Nephron (organoid): ENCODE data around the gene DCAF17.

ENCODE experiments used
- H3K27ac Mint-ChIP-seq, 3 experiments: 2 replicates each; pipeline ENCODE4 v1.8.0; 2020; ENCODE audit warnings: mixed read lengths in 3 of 3, mild to moderate bottlenecking in 2 of 3, moderate library complexity in 1 of 3
- H3K27me3 Mint-ChIP-seq: 2 replicates; pipeline ENCODE4 v1.8.0; 2021; ENCODE audit warnings: low read depth, mild to moderate bottlenecking, moderate library complexity, mixed read lengths
- H3K36me3 Mint-ChIP-seq: 2 replicates; pipeline ENCODE4 v1.8.0; 2020; ENCODE audit warnings: low read depth, mixed read lengths
- H3K4me1 Mint-ChIP-seq: 2 replicates; pipeline ENCODE4 v1.8.0; 2020; ENCODE audit warnings: mixed read lengths
- H3K4me3 Mint-ChIP-seq, 3 experiments: 2 replicates each; pipeline ENCODE4 v1.8.0; 2020; ENCODE audit warnings: mild to moderate bottlenecking in 3 of 3, mixed read lengths in 3 of 3, moderate library complexity in 2 of 3
- H3K9me3 Mint-ChIP-seq: 2 replicates; pipeline ENCODE4 v1.8.0; 2020; ENCODE audit warnings: mixed read lengths
- TF ChIP-seq, protein P1 (sequence below), 3 experiments: fragments of 200-600 bp; sonication (generic); IDR thresholded peaks; one replicate each; pipeline ENCODE4 v1.5.0; 2021; ENCODE audit warnings: antibody characterized with exemption in 3 of 3; ENCODE audit not compliant: unreplicated experiment in 3 of 3

DCAF17 gene

GRCh38 chr2:171407030-171407675 lies 26.9 kb upstream of the DCAF17 start:
- no peak overlapping the region for H3K27ac Mint-ChIP-seq
- H3K4me3 Mint-ChIP-seq, result no peak overlapping the region
- TF ChIP-seq, protein P1, sequence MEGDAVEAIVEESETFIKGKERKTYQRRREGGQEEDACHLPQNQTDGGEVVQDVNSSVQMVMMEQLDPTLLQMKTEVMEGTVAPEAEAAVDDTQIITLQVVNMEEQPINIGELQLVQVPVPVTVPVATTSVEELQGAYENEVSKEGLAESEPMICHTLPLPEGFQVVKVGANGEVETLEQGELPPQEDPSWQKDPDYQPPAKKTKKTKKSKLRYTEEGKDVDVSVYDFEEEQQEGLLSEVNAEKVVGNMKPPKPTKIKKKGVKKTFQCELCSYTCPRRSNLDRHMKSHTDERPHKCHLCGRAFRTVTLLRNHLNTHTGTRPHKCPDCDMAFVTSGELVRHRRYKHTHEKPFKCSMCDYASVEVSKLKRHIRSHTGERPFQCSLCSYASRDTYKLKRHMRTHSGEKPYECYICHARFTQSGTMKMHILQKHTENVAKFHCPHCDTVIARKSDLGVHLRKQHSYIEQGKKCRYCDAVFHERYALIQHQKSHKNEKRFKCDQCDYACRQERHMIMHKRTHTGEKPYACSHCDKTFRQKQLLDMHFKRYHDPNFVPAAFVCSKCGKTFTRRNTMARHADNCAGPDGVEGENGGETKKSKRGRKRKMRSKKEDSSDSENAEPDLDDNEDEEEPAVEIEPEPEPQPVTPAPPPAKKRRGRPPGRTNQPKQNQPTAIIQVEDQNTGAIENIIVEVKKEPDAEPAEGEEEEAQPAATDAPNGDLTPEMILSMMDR (IDR thresholded peaks at IDR 0.05; ENCODE audit: unreplicated experiment in 3 of 3), result no peak
- peaks cover 4% of the 10 kb centered on the region for H3K36me3 Mint-ChIP-seq
- H3K9me3 Mint-ChIP-seq, result peaks cover 1% of the 10 kb centered on the region
- no peaks in the 10 kb centered on the region for H3K27me3 Mint-ChIP-seq
- peaks cover 9% of the 10 kb centered on the region for H3K4me1 Mint-ChIP-seq

DNA sequence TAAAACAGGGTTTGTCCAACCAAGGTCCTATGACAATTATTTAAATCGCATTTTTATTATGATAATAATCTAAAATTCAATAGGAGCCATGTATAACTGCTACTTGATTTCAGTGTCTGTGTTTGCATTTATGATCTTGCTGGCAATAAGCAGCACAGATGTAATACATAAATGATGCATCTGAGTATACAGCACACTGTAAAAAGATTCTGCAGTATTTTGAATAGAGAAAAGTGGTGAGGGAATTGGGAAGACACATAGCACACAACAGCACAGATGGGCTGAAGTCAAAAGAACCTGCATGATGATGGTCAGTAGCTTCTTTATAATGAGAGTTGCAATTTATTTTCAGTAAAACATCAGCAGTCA lies 26.4 kb upstream of the DCAF17 start:
- Mint-ChIP-seq H3K9me3 (no peaks in the 10 kb centered on the region), H3K27ac (no peak overlapping the region), H3K4me1 (peaks cover 9% of the 10 kb centered on the region), H3K36me3 (peaks cover 3% of the 10 kb centered on the region), H3K27me3 (no peaks in the 10 kb centered on the region), H3K4me3 (no peak overlapping the region)
- TF ChIP-seq, protein P1 (IDR thresholded peaks at IDR 0.05; ENCODE audit: unreplicated experiment in 3 of 3), result no peak

- H3K4me3 Mint-ChIP-seq, result peak overlapping the region; percentile 46 to 63 (median 59)
- no peaks in the 10 kb centered on the region for H3K27me3 Mint-ChIP-seq
Observed at GRCh38 chr2:171409436-171409971, 24.5 kb upstream of the DCAF17 start.

DNA sequence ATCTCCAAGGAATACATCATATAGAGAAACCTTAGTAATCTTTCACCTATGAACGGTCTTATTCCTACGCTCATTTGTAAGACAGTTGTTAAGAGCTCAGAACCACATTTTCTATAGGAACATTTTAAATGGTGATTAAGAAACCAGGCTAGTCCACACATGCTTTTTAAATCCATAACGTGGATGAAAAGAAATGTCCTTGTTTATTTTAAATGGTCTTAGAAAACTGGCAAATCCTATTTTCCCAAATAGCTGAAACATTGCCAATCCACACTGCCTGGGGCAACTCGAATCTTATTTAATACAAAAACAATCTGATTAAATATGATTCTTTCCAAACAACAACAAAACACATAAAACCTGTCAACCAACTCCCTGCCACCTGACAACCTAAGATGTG lies 23.9 kb upstream of the DCAF17 start:
- no peaks in the 10 kb centered on the region for H3K27me3 Mint-ChIP-seq
- TF ChIP-seq, protein P1 (IDR thresholded peaks at IDR 0.05; ENCODE audit: unreplicated experiment in 3 of 3), result no peak
- H3K4me3 Mint-ChIP-seq, result no peak overlapping the region
- no peaks in the 10 kb centered on the region for H3K9me3 Mint-ChIP-seq
- no peaks in the 10 kb centered on the region for H3K36me3 Mint-ChIP-seq
- no peak overlapping the region for H3K27ac Mint-ChIP-seq
- H3K4me1 Mint-ChIP-seq, result peaks cover 9% of the 10 kb centered on the region

More at GRCh38 chr2:171409436-171409971, 24.5 kb upstream of the DCAF17 start:
- Mint-ChIP-seq H3K4me1 (peaks cover 9% of the 10 kb centered on the region), H3K9me3 (no peaks in the 10 kb centered on the region), H3K36me3 (no peaks in the 10 kb centered on the region), H3K27ac (peak overlapping the region in 2 of 3 experiments; percentile 48 to 62)
- TF ChIP-seq, protein P1 (IDR thresholded peaks at IDR 0.05; ENCODE audit: unreplicated experiment in 3 of 3), result no peak

DNA sequence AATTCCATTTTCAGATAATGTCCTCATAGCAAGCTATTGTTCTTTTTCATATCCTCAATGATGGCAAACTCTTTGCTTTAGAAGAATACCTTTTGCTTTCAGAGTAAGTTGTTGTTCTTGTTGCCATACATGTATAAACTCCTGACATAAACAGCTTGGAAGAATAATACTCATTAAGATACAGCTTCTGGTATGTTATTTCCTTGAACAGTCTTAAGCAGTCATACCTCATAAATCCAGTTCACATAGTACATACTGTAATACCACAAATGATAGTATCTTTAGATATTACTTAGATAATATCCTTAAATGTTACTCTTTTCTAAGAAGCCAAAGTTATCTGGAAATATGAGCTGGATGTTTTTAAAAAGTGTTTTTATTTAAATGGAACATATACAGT lies 23.4 kb upstream of the DCAF17 start:
- Mint-ChIP-seq H3K27ac (no peak overlapping the region), H3K27me3 (no peaks in the 10 kb centered on the region), H3K9me3 (no peaks in the 10 kb centered on the region), H3K36me3 (no peaks in the 10 kb centered on the region), H3K4me1 (peaks cover 9% of the 10 kb centered on the region), H3K4me3 (no peak overlapping the region)
- TF ChIP-seq, protein P1 (IDR thresholded peaks at IDR 0.05; ENCODE audit: unreplicated experiment in 3 of 3), result no peak

DNA sequence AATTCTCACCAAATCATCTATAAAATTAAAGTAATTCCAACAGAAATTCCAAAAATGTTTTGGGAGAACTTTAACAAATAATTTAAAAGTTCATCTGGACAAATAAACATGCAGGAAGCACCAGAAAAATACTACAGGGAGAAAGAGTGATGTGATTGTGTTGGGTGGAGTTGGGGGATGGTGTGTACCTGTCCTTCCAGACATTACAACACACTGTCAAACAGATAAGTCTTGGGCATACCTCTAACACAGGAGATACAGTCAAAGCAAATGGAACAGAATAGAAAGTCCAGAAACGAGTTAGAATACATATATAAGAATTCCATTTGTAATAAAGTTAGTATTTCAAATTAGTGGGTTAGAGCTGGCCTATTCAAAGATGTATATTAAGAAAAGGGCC lies 22.8 kb upstream of the DCAF17 start:
- H3K36me3 Mint-ChIP-seq, result no peaks in the 10 kb centered on the region
- no peaks in the 10 kb centered on the region for H3K27me3 Mint-ChIP-seq
- peaks cover 9% of the 10 kb centered on the region for H3K4me1 Mint-ChIP-seq
- H3K27ac Mint-ChIP-seq, result no peak overlapping the region
- TF ChIP-seq, protein P1 (IDR thresholded peaks at IDR 0.05; ENCODE audit: unreplicated experiment in 3 of 3), result no peak
- H3K9me3 Mint-ChIP-seq, result no peaks in the 10 kb centered on the region
- no peak overlapping the region for H3K4me3 Mint-ChIP-seq
